HepG2 (cell line): ENCODE measurements around the gene CRADD.

Experiments
- CTCF ChIP-seq: sonication (generic); formaldehyde crosslinking; IDR thresholded peaks from 2 replicates; pipeline ENCODE4 v1.5.0; 2020; ENCODE audit warnings: mild to moderate bottlenecking, missing genetic modification reagents, moderate library complexity
- E2F2 ChIP-seq: sonication (generic); formaldehyde crosslinking; IDR thresholded peaks from 2 replicates; pipeline ENCODE4 v1.4.0; 2020; ENCODE audit warnings: missing genetic modification reagents, borderline replicate concordance

- TF ChIP-seq CTCF (CRISPR knock-in tag), result no peak
- no peak for TF ChIP-seq E2F2
Observed at GRCh38 chr12:93889516-93890212, 212.5 kb downstream of the CRADD start.
